Hepatocyte (in vitro differentiated cells): ENCODE results near the gene BCL11A.

ENCODE experiments used
- CTCF ChIP-seq: fragments of 200-600 bp; sonication (generic); IDR thresholded peaks from 2 replicates; pipeline ENCODE4 v1.5.1; 2016; ENCODE audit warnings: antibody characterized with exemption, mild to moderate bottlenecking; ENCODE audit not compliant: poor library complexity
- EZH2 ChIP-seq: fragments of 200-600 bp; sonication (generic); IDR thresholded peaks from 2 replicates; pipeline ENCODE4 v1.6.1; 2016; ENCODE audit warnings: antibody characterized with exemption, mild to moderate bottlenecking, borderline replicate concordance

GRCh38 chr2:60488291-60488690, 65.2 kb downstream of the BCL11A start:
- no peak for TF ChIP-seq CTCF
- TF ChIP-seq EZH2 = no peak
